HG02571 (cell line): Measurements from ENCODE around the gene YWHAB.

Source experiments
- ATAC-seq: cut with Tn5 transposase; IDR thresholded peaks from one replicate; pipeline ENCODE4 v1.9.1; 2021; ENCODE audit warnings: mild to moderate bottlenecking, moderate library complexity; ENCODE audit not compliant: unreplicated experiment

YWHAB gene

DNA sequence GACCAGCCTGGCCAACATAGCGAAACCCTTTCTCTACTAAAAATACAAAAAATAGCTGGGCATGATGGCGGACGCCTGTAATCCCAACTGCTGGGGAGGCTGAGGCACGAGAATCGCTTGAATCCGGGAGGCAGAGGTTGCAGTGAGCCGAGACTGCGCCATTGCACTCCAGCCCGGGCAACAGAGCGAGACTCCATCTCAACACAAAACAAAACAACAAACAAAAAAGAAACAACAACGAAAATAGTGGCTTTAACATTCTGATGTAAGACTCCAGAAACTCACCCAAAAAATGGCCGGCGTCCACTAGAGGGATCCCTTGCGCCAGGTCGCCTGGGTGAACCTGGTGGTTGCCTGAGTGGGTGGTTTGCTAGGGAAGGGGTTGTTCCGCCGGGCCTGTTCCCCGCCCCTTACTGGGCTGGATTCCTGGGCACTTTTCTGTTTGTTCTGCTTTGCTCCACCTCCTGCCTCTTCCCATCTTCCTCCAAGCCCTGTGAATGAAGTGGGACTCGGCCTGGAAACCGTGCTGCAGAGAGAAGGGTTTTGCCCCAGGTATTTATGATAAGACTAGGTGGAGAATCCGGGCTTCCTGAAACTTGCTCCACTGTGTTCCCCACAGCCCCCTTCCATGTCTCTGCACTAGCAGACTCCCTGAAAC lies 25.9 kb downstream of the YWHAB start:
- no peak for ATAC-seq

DNA sequence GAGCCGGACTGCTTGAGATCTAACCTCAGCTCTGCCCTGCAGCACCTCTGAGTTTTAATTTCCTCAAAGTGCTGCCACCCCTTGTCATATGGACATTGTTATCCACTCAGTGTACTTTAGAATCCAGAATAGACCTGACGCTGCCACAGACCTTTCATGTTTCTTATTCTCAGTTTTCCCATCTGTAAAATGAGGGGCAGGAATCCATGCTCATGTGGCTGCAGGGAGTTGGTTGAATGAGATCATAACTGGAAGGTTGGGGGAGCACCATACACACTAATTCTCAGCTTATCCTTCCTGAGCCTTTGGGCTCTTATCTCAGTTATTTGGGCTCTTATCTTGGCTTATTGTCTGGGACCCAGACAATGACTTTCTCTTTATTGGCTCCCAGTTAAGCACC lies 26.7 kb downstream of the YWHAB start:
- ATAC-seq, result no peak

DNA sequence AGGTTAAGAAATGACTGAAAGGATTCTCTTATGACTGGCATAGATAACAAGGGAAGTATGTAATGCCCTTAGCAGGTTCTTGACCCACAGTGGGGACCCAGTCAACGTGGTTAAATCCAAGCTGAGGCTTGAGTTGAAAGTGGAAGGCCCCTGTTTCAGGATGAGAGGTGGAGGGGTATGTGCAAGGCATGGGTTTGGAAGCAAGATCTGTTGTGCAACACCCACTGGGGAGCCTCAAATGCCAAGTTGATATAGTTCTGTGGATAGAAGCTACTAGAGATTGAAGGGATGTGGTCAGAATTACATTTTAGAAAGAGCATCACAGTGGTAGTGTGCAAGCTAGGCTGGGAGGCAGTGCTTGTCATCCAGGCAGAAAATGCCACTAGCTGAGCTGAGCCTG lies 29.4 kb downstream of the YWHAB start:
- ATAC-seq, result no peak

DNA sequence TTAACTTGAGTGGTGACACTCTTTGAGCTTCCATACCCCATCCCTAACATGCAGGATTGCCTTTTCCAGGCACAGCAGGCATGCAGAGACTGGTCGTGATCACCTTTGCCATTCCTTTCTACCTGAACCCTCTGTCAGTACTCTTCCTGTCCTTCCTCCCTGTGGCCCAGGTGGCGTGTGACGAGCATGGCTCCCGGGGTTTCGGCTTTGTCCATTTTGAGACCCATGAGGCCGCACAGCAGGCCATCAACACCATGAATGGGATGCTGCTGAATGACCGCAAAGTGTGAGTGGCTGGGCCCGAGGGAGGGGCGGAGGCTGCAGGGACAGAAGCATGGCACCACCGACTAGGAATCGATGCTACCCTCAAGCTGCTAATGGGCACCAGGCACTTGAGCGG lies 31.1 kb downstream of the YWHAB start:
- no peak for ATAC-seq

DNA sequence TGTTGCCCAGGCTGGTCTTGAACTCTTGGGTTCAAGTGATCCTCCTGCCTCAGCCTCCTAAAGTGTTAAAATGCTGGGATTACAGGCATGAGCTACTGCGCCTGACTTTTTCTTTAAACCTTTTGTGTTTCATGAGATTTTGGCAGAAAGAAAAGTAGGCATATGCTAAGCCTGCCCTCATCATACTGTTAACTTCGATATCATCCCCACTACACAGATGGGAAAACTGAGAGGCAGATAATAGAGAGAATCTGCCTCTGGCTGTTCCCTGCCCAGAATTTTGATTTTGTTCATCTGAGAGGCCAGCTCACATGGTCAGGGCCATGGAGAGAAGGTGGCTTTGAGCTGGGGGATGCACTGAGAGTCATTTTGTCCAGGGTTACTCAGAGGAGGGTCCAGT lies 31.9 kb downstream of the YWHAB start:
- no peak for ATAC-seq

DNA sequence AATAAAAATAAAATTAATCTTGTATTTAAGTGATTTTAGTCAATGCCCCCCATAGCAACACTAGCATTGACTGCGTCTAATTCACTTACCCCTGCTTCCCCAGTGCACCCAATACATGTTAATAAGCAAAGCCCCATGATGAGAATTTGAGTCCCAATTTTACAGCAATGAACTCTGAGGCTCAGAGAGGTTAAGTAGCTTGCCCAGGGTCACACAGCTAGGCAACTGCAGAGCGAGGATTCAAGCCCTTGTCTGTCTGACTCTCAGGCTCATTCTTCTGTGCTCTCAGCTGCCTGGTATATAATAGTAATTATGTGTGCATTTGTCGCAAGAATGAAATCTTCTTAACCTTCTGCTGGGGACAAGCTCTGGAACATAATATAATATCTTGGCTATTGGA lies 32.8 kb downstream of the YWHAB start:
- no peak for ATAC-seq

DNA sequence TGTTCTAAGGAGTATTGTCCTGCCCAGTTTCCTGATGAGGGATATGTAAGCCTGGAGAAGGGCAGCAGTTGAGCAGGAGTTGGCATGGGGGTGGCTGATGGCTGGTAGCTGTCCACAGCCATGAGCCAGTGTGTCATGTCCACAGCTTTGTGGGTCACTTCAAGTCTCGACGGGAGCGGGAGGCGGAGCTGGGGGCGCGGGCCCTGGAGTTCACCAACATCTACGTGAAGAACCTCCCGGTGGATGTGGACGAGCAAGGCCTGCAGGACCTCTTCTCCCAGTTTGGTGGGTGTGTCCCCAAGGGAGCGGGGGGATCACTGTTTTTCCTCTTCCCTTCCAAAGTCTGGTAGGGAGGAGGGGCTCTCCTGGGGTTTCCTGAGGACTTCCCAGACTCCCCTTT lies 33.3 kb downstream of the YWHAB start:
- ATAC-seq, result no peak

DNA sequence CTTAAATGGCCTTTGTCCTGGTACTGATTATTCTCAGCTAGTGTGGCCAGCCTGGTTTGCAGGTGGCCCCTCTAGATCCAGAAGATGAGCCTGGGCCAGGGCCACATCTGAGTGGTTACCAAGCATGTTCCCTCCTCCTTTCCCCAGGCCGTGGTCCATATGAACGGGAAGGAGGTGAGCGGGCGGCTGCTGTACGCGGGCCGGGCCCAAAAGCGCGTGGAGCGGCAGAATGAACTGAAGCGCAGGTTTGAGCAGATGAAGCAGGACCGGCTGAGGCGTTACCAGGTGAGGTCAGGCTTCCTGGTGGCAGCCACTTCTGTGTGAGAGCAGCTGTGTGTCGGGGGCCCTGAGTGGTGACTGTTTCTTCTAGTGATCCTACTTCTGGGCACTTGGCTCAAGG lies 35.9 kb downstream of the YWHAB start:
- ATAC-seq, result no peak

DNA sequence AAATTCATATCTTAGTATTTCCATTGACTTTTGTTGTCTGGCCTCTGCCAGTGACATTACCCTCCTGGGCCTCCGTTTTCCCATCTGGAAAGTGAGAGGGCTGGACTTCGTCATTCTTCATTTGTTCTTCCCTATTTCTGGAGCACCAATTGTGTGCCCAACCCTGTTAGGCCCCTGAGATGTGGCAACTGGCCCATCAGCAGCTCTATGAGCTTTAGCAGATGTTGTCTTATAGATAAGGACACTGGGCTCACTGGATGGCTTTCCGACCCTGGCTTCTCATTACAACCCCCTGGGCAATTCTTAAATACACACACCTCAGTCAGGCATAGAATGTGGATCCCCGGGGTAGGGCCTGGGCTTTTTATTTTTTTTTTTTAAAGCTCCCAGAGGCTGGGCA lies 39.0 kb downstream of the YWHAB start:
- ATAC-seq, result no peak

DNA sequence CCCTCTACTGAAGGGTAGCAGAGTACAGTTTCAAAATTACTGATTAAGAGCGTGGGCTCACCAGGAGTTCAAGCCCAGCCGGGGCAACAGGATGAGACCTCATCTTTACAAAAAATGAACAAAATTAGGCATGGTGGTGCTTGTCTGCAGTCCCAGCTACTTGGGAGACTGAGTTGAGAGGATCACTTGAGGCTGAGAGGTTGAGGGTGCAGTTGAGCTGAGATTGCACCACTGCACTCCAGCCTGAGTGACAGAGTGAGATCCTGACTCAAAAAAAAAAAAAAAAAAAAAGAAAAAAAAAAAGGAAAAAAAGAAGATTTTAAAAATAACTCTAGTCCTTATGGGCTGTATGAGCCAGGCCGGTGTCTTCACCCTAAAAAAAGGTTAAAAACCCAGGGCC lies 43.1 kb downstream of the YWHAB start:
- no peak for ATAC-seq

DNA sequence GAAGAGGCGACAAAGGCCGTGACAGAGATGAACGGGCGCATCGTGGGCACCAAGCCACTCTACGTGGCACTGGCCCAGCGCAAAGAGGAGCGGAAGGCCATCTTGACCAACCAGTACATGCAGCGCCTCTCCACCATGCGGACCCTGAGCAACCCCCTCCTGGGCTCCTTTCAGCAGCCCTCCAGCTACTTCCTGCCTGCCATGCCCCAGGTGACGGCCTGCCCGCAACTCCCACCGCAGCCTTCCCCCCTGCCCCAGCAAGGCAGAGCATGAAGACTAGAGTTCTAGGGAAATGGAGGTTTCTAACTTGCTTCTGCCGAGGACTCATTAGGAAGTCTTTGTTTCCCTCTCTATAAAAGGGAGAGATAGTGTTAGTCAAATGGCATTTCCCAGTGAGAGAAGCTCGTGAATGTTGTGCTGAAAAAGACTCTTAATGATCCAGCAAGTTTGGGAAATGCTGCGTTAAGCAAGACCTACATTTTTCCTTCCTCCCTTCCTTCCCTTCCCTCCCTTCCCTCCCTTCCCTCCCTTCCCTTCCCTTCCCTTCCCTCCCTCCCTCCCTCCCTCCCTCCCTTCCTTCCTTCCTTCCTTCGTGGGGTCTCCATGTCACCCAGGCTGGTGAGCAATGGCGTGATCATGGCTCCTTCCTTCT lies 45.1 kb downstream of the YWHAB start:
- no peak for ATAC-seq

DNA sequence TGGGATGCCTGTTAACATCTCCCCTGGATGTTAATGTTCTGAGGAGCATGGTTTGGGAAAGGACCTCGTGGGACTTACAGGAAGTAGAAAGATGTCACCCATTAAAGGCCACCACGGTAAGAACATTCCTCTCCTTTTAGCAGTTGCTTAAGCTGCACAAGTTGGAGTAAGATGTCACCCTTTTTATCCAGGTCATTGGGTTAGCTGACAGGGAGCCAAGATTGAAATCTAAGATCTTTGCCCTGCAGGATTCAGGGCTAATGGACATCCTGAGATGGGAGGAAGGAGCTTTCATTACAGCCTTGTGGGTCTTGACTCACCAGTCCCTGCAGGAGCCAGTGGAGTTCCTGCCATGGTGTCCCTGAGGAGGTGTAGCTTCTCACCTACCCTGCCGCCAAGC lies 46.4 kb downstream of the YWHAB start:
- no peak for ATAC-seq

DNA sequence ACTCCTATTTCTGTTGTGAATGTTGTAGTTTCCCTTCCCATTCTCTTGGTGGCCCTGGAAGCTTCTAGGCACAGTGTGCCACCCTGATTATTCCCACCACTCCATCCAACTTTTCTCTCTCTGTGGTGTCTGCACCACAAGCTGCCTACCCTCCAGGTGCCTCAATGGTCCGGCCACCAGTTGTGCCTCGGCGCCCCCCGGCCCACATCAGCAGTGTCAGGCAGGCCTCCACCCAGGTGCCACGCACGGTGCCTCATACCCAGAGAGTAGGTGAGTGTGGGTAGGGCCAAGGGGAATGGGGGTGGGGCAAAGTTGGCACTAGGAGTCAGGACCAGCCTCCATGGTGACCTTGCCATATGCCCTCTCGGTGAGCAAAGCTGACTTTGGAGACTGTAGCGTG lies 47.4 kb downstream of the YWHAB start:
- no peak for ATAC-seq

DNA sequence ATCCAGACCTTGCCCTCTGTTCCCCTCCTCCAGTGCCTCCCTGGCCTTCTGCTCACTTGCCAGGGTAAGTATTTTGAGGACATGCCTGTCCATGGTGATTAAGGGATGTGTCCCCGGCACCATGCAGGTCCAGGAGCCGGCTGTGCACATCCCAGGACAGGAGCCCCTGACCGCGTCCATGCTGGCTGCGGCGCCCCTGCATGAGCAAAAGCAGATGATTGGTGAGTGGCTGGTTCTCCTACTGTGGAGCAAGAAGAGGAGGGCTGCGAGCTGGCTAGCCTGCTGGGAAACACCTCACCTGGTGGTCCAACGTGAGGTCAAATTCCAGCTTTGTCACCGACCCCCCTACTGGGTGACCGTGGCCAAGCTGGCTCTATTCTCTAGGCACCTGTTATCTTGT lies 51.0 kb downstream of the YWHAB start:
- ATAC-seq, result no peak

DNA sequence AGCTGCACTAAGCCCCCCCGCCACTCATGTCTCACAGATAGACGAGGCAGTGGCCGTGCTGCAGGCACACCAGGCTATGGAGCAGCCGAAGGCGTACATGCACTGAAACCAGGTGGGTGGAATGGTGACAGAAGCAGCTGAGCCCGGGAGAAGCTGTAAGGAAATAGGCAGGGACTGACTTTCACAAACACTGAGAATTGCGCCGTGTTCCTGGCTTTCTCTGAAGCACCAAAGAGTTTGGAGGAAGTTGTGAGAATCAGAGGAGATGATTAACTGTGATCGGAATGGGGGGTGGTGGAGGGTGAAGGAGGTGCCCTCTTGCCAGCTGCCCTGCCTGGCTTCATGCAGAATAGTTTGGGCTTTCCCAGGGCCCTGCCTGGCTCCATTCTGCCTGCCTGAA lies 53.1 kb downstream of the YWHAB start:
- ATAC-seq, result no peak

DNA sequence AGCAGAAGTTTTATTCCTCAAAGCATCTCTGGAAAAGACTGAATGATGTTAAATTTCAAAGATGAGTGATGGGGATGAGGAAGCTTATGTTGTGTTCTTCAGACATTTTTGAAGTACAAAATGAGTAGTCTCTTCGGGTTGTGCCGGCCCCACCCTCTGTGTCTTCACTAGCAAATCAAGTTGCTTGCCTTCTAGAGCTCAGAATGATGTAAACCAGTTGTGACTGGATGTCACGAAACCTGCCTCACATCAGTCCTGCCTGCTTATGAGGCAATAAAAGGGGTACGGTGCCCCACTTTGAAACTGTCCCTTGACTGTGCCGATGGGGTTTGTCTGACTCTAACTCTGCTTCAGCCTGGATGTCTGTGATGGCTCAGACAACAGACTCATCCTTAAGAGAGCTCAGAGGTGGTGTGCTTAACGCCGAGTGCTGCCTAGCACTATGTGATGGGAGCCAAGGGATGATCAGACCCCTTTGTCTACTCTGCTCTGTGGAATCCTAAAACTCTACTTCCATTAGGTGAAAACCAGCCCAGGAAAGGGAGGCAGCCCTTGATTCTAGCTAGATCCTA lies 55.7 kb downstream of the YWHAB start:
- ATAC-seq, result no peak

DNA sequence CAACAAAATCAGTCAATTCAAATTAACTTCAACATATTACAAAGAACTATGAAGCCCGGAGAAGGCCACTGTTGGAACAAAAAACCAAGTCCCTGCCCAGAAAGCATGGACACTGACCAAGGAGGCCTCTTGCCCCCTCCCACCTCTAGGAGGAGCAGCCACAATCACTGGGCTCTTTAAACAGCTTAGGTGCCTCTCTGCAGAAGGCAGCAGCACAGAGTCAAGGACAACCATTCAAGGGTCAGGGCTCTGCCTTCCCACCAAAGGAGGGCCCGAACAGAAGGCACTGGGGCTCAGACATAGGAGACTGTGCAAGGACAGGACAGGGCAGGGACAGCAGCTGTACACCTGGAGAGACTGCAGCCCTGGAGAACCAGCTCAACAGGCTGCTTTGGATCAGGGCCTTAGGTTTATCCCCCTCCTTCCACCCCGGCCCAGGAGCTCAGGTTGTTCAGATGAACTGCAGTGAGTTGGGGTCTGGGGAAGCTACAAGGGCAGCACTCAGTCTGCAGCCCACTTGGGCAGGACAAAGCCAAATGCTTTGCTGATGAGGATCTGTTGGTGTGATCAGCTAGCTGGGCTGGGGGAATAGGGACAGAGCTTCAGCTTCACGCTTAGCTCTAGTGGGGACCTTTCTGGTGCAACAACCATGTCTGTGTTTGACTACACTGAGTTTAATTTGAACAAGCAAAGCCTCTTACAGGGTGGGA lies 56.9 kb downstream of the YWHAB start:
- ATAC-seq, result no peak

DNA sequence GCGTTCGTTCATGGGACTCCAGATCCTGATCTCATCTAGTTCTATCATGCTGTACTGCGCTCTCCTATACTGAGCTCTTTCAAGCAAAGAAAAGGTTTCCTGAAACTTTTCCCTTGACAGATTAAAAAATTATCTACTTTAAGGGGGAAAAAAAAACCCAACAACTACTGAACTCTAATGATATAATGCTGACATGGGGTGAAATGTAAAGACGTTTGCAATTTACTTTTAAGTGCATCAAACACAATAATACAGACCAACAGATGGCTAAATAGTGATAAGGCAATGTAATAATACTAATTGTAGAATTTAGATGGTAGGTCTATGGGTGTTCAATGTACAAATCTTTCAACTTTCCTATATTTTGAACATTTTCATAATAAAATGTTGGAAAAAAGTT lies 58.3 kb downstream of the YWHAB start:
- no peak for ATAC-seq

DNA sequence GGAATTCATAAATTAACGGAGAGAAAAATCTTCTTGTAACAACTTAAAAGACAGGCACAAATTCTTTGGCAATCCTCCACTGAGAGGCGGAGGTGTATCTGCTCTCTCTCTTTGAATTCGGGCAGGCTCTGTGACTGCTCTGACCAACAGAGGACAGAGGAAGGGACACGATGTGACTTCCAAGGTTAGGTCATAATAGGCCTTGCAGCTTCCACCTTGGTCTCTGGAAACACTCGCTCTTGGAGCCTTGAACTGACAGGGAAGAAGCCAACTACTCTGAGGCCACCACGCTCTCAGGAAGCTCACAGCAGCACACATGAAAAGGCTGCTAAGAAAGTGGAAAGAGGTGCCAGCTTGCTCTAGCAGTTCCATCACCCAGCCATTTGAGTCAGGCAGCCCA lies 59.8 kb downstream of the YWHAB start:
- no peak for ATAC-seq

DNA sequence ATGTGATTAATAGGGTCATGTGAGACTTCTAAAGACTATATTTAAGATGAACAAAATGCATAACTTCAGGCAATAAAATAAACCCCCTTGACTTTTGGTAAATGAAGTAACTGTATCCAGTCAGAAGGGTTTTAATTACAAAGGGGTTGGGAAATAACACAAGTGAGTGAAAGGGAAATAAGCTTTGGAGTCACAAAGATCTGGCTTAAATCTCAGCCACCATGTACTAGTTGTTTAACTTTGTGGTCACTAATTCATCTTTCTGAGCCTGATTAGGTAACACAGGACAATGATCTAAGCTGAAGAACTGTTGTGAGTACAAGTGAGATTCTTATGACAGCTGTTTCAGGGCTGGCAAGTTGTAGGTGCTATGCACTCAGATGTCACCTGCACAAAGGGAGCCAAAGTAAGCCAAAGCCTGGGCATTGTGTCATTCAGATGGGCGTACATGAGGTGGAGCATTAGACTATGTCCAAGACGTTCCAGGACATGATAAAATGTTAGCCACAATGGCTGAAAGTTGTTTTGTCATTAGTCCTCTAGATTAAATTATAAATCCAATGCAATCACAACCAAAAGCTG lies 60.9 kb downstream of the YWHAB start:
- no peak for ATAC-seq

DNA sequence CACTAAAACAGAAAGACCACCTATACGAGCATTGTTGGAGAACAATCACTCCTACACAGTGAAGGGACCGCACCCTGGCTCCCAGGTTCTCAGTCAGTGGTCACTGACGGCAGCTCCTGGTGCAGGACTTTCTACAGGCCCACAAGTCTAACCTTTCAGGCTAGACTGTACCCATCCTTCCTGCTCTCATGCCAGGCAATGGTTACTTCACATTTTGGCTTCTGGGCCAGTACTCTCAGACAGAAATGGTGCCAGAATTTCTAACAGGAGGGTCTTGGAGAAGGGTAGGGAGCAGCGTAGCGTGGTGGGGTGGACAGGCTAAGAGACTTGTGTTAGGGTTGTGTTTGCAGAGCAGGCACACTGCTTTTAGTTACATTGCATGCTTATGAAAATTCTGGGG lies 62.6 kb downstream of the YWHAB start:
- no peak for ATAC-seq

DNA sequence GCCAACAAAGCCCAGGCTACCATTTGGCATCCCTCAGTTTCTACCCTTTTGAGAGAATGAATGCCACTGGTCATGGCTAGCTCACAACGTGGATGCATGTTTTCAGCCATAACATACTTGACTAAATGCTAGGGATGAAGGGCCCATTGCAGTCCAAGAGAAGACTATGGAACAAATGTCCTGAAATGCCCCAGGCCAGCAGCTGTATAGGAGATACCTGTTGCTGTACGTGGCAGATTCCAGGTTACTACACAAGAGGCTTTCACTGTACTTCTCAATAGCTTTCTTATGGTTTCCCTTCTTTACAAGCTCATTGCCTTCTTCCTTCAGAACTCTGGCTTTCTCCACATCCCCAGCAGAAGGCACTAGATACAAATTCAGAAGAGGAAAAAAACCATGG lies 63.0 kb downstream of the YWHAB start:
- ATAC-seq, result no peak
